A549 (cell line): ENCODE data around the gene TSR3. TPM values are rescaled to one million over a fixed set of nuclear protein-coding genes. Genes with fewer than 3 reads are reported as not detected.

ENCODE experiments used
- ATAC-seq, 2 experiments: fragments of 200-7000 bp in 1 of 2; fragments of >200 bp in 1 of 2; cut with Nextera tagmentation in 1 of 2; cut with Tn5 transposase in 1 of 2; 3 replicates each; pipeline versions ENCODE4 v1.8.0 to v1.9.1; 2018 to 2020; ENCODE audit warnings: mild to moderate bottlenecking in 1 of 2, moderate library complexity in 1 of 2
- CTCF ChIA-PET: fragments of 300-600 bp; sonication (Branson Sonifier 250); formaldehyde crosslinking; extraction: SDS; loops from one replicate; lab custom pipeline; 2021; ENCODE audit warnings: antibody characterized with exemption, inconsistent platforms; lab: Yijun Ruan, JAX
- POLR2A ChIA-PET: fragments of 350-600 bp; formaldehyde crosslinking; extraction: SDS; loops from one replicate; lab custom pipeline; 2021; ENCODE audit warnings: antibody characterized with exemption, inconsistent platforms; lab: Yijun Ruan, JAX
- DNase-seq, 2 experiments: peaks; one replicate each; pipeline versions ENCODE4 v3.0.0 to v3.0.0-alpha.2; 2011 to 2016; ENCODE audit warnings: low read depth in 1 of 2, low spot score in 1 of 2
- FAIRE-seq: peaks from 2 replicates; lab custom pipeline; 2011; peaks lifted over from hg19 to GRCh38; lab: Jason Lieb, UNC
- H3K27ac ChIP-seq, 2 experiments: fragments of >200 bp; sonication (Bioruptor Twin); formaldehyde crosslinking; 3 replicates each; pipeline ENCODE4 v1.5.1; 2016 to 2017
- H3K4me1 ChIP-seq: fragments of >200 bp; sonication (Bioruptor Twin); formaldehyde crosslinking; 3 replicates; pipeline ENCODE4 v1.6.1; 2016
- H3K4me2 ChIP-seq: fragments of >200 bp; sonication (Bioruptor Twin); formaldehyde crosslinking; 3 replicates; pipeline ENCODE4 v1.6.1; 2016
- H3K4me3 ChIP-seq: fragments of >200 bp; sonication (Bioruptor Twin); formaldehyde crosslinking; 3 replicates; pipeline ENCODE4 v1.5.1; 2016
- H3K9me3 ChIP-seq: fragments of >200 bp; sonication (Bioruptor Twin); formaldehyde crosslinking; 3 replicates; pipeline ENCODE4 v1.6.1; 2016
- CTCF ChIP-seq: fragments of >200 bp; sonication (Bioruptor Twin); formaldehyde crosslinking; IDR thresholded peaks from 3 replicates; pipeline ENCODE4 v1.5.1; 2016
- EHMT2 ChIP-seq: fragments of 200-600 bp; sonication (generic); IDR thresholded peaks from 2 replicates; pipeline ENCODE4 v1.6.1; 2016; ENCODE audit warnings: antibody characterized with exemption, low read depth, mild to moderate bottlenecking, moderate library complexity
- EP300 ChIP-seq, 2 experiments: fragments of >200 bp; sonication (Bioruptor Twin); formaldehyde crosslinking; IDR thresholded peaks; 2 replicates in 1 of 2; 3 replicates in 1 of 2; pipeline ENCODE4 v1.6.1; 2016 to 2017
- FOSB ChIP-seq: fragments of 250-450 bp; sonication (Bioruptor Pico); IDR thresholded peaks from 2 replicates; pipeline ENCODE4 v1.5.0; 2020; ENCODE audit warnings: mild to moderate bottlenecking, moderate library complexity
- FOSL2 ChIP-seq, 2 experiments: fragments of 450-650 bp in 1 of 2; fragments of >200 bp in 1 of 2; sonication (Bioruptor Twin) in 1 of 2; formaldehyde crosslinking; IDR thresholded peaks; 2 replicates each; pipeline versions ENCODE4 v1.5.0 to v1.6.1; 2016 to 2020; ENCODE audit warnings: mild to moderate bottlenecking in 1 of 2, moderate library complexity in 1 of 2
- HDAC2 ChIP-seq: fragments of 200-600 bp; sonication (generic); IDR thresholded peaks from 2 replicates; pipeline ENCODE4 v1.6.1; 2016
- HEYL ChIP-seq: fragments of 250-450 bp; sonication (Bioruptor Pico); IDR thresholded peaks from 2 replicates; pipeline ENCODE4 v1.8.0; 2021; ENCODE audit warnings: mild to moderate bottlenecking, moderate library complexity
- HOXB5 ChIP-seq: fragments of 250-450 bp; sonication (Bioruptor Pico); IDR thresholded peaks from 2 replicates; pipeline ENCODE4 v1.5.0; 2020; ENCODE audit warnings: mild to moderate bottlenecking, moderate library complexity
- JUNB ChIP-seq: fragments of >200 bp; sonication (Bioruptor Twin); formaldehyde crosslinking; IDR thresholded peaks from 2 replicates; pipeline ENCODE4 v1.6.1; 2016
- KDM5A ChIP-seq: fragments of 200-600 bp; sonication (generic); IDR thresholded peaks from 2 replicates; pipeline ENCODE4 v1.6.1; 2016; ENCODE audit warnings: antibody characterized with exemption, mild to moderate bottlenecking
- MAZ ChIP-seq: fragments of 150-350 bp; IDR thresholded peaks from 2 replicates; pipeline ENCODE4 v1.6.1; 2014; ENCODE audit warnings: antibody characterized with exemption, low read depth, low read length, borderline replicate concordance
- NFE2L2 ChIP-seq: fragments of 150-350 bp; conservative IDR thresholded peaks from 2 replicates; pipeline ENCODE4 v1.6.1; 2014; ENCODE audit warnings: low read length
- NPAS2 ChIP-seq: fragments of 250-450 bp; sonication (Bioruptor Pico); IDR thresholded peaks from 2 replicates; pipeline ENCODE4 v1.8.0; 2022; ENCODE audit warnings: mild to moderate bottlenecking, moderate library complexity, borderline replicate concordance
- POLR2AphosphoS2 ChIP-seq: conservative IDR thresholded peaks from 2 replicates; pipeline ENCODE4 v1.6.1; 2012; ENCODE audit warnings: low read length, improper control_type of control experiment, inconsistent platforms
- RAD21 ChIP-seq, 2 experiments: fragments of >200 bp in 1 of 2; sonication (Bioruptor Twin) in 1 of 2; formaldehyde crosslinking in 1 of 2; IDR thresholded peaks in 1 of 2; conservative IDR thresholded peaks in 1 of 2; 2 replicates in 1 of 2; 3 replicates in 1 of 2; pipeline ENCODE4 v1.6.1; 2012 to 2018; ENCODE audit warnings: inconsistent platforms in 1 of 2
- RNF2 ChIP-seq: fragments of 200-600 bp; sonication (generic); IDR thresholded peaks from 2 replicates; pipeline ENCODE4 v1.6.1; 2016; ENCODE audit warnings: low read depth, mild to moderate bottlenecking, antibody characterized with exemption, moderate library complexity, borderline replicate concordance
- SMC3 ChIP-seq: fragments of >200 bp; sonication (Bioruptor Twin); formaldehyde crosslinking; IDR thresholded peaks from 3 replicates; pipeline ENCODE4 v1.6.1; 2018; ENCODE audit warnings: inconsistent platforms
- TFCP2L1 ChIP-seq: fragments of 250-450 bp; sonication (Bioruptor Pico); IDR thresholded peaks from 2 replicates; pipeline ENCODE4 v1.5.0; 2021; ENCODE audit warnings: mild to moderate bottlenecking
- WGBS: methylation state at CpG from one replicate; pipeline ENCODE4 v1.1.6; 2017; ENCODE audit errors: missing lambda C conversion rate; 5-methylcytosine and 5-hydroxymethylcytosine counted together
- polyA plus RNA-seq, 4 experiments: library from polyadenylated mRNA; depleted of rRNA in 3 of 4; stranded (reverse); fragments of >200 nt; fragmentation: RNase III in 1 of 4; extraction: RNeasy Plus Mini Kit Qiagen cat#74134 plus additional on column Dnase treatment in 1 of 4; gene quantifications; 2 replicates in 3 of 4; 3 replicates in 1 of 4; pipeline ENCODE4 v1.2.3, GENCODE V29; 2011 to 2017
- TF ChIP-seq, protein P1 (sequence below): fragments of 250-450 bp; sonication (Bioruptor Pico); IDR thresholded peaks from 2 replicates; pipeline ENCODE4 v1.5.0; 2021; ENCODE audit warnings: mild to moderate bottlenecking, moderate library complexity, borderline replicate concordance
- TF ChIP-seq, protein P2 (sequence below): fragments of 200-600 bp; sonication (generic); IDR thresholded peaks from 2 replicates; pipeline ENCODE4 v1.6.1; 2016; ENCODE audit warnings: antibody characterized with exemption, mild to moderate bottlenecking, moderate library complexity
- TF ChIP-seq, protein P3 (sequence below): IDR thresholded peaks from 2 replicates; pipeline ENCODE4 v1.6.1; 2012
- TF ChIP-seq, protein P4 (sequence below): fragments of 250-450 bp; sonication (Bioruptor Pico); IDR thresholded peaks from 2 replicates; pipeline ENCODE4 v1.5.0; 2020; ENCODE audit warnings: low read depth, mild to moderate bottlenecking, moderate library complexity

Gene TSR3
- polyA plus RNA-seq, 2 of the 4 experiments (the other 2 are of a cell fraction) = 32.6 to 52.3 TPM

GRCh38 chr16:1357906-1358566 lies 6.4 kb upstream of the TSR3 start:
- peak; percentile 52 to 57 for ATAC-seq
- Histone ChIP-seq H3K4me2 (peak overlapping the region; percentile 45), H3K4me3 (no peak overlapping the region), H3K27ac (peak overlapping the region; percentile 31 to 64; a peak in 3 of 6 replicates), H3K4me1 (peaks cover 25% of the 10 kb centered on the region), H3K9me3 (no peaks in the 10 kb centered on the region)
- no peak for FAIRE-seq
- no peak for TF ChIP-seq FOSL2 (IDR thresholded peaks at IDR 0.05)
- peak; percentile 56; the same call in 1 of the 2 replicates for TF ChIP-seq FOSL2 (CRISPR knock-in tag; IDR thresholded peaks at IDR 0.05)
- no peak for TF ChIP-seq JUNB
- no peak for TF ChIP-seq FOSB
- TF ChIP-seq EHMT2 = no peak
- TF ChIP-seq NPAS2 (CRISPR knock-in tag) = no peak
- no peak for TF ChIP-seq MAZ
- ChIA-PET POLR2A (no interaction called here), CTCF (interaction anchor here (1.2 to 9.1 kb wide), 3 partner anchors 10 to 22 kb away, joined by 3 to 127 read pairs (median 5); no protein-coding TSS in a partner anchor)
- peak in 1 of 2 experiments; percentile 44 for DNase-seq
- WGBS = 43% methylated on average over 18 of the region's 19 CpGs

DNA sequence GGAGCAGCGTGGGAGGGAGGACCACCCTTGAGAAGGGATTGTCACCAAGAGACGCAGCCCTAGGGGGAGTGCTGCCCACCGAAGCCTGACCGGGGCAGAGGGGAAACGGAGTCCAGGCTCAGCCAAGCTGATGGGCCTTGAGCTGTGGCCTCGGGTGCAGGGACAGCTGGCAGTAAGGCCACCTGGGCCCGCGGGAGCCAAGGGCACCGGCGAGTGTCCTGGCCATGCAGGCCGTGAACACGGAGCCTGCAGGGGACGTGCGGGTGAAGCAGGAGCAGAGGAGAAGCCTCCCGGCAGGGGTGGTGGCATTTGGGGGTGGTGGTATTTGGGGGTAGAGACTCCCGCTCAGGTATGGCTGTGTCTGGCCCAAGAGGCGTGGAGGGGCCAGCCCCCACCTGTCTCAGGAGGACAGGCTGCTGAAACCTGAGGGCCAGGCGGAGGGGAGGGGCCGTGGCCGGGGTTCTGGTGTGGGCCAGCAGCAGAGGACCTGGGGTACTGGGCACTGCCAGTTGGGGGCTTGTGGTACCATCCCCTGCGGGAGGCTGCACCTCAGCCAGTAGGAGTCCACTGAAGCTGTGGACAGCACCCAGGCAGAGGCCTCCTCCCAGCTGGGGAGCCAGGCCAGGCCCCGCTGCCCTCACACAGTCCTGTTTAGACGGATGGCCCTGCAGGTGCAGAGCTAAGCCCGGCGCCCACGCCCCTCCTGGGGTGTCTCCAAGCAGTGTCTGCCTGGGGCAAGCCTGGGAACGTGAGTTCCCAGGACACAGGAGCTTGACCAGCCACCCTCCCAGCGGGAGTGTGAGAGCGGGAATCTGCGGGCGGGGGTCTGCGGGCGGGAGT lies 4.6 kb upstream of the TSR3 start:
- ChIA-PET CTCF (interaction anchor here (0.6 to 2.1 kb wide), 7 partner anchors 7 to 56 kb away, joined by 3 to 5 read pairs (median 4); no protein-coding TSS in a partner anchor), POLR2A (no interaction called here)
- H3K4me1 ChIP-seq = peaks cover 25% of the 10 kb centered on the region
- H3K4me2 ChIP-seq = no peak overlapping the region
- no peak overlapping the region for H3K4me3 ChIP-seq
- TF ChIP-seq, protein P1, sequence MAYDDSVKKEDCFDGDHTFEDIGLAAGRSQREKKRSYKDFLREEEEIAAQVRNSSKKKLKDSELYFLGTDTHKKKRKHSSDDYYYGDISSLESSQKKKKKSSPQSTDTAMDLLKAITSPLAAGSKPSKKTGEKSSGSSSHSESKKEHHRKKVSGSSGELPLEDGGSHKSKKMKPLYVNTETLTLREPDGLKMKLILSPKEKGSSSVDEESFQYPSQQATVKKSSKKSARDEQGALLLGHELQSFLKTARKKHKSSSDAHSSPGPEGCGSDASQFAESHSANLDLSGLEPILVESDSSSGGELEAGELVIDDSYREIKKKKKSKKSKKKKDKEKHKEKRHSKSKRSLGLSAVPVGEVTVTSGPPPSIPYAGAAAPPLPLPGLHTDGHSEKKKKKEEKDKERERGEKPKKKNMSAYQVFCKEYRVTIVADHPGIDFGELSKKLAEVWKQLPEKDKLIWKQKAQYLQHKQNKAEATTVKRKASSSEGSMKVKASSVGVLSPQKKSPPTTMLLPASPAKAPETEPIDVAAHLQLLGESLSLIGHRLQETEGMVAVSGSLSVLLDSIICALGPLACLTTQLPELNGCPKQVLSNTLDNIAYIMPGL (CRISPR knock-in tag) = no peak
- TF ChIP-seq HEYL (CRISPR knock-in tag) (no peak), TFCP2L1 (no peak), FOSL2 (IDR thresholded peaks at IDR 0.05) (no peak), FOSL2 (CRISPR knock-in tag; IDR thresholded peaks at IDR 0.05) (no peak), RAD21 (conservative IDR thresholded peaks at IDR 0.05 in 1 of 2, IDR thresholded peaks at IDR 0.05 in 1 of 2) (no peak), EP300 (IDR thresholded peaks at IDR 0.05) (no peak), EHMT2 (no peak), KDM5A (no peak), CTCF (no peak), RNF2 (no peak), HDAC2 (no peak), SMC3 (no peak), POLR2AphosphoS2 (no peak), NFE2L2 (no peak), HOXB5 (CRISPR knock-in tag) (no peak)
- TF ChIP-seq, protein P2, sequence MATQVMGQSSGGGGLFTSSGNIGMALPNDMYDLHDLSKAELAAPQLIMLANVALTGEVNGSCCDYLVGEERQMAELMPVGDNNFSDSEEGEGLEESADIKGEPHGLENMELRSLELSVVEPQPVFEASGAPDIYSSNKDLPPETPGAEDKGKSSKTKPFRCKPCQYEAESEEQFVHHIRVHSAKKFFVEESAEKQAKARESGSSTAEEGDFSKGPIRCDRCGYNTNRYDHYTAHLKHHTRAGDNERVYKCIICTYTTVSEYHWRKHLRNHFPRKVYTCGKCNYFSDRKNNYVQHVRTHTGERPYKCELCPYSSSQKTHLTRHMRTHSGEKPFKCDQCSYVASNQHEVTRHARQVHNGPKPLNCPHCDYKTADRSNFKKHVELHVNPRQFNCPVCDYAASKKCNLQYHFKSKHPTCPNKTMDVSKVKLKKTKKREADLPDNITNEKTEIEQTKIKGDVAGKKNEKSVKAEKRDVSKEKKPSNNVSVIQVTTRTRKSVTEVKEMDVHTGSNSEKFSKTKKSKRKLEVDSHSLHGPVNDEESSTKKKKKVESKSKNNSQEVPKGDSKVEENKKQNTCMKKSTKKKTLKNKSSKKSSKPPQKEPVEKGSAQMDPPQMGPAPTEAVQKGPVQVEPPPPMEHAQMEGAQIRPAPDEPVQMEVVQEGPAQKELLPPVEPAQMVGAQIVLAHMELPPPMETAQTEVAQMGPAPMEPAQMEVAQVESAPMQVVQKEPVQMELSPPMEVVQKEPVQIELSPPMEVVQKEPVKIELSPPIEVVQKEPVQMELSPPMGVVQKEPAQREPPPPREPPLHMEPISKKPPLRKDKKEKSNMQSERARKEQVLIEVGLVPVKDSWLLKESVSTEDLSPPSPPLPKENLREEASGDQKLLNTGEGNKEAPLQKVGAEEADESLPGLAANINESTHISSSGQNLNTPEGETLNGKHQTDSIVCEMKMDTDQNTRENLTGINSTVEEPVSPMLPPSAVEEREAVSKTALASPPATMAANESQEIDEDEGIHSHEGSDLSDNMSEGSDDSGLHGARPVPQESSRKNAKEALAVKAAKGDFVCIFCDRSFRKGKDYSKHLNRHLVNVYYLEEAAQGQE = no peak
- TF ChIP-seq, protein P3, sequence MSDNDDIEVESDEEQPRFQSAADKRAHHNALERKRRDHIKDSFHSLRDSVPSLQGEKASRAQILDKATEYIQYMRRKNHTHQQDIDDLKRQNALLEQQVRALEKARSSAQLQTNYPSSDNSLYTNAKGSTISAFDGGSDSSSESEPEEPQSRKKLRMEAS = no peak
- TF ChIP-seq, protein P4, sequence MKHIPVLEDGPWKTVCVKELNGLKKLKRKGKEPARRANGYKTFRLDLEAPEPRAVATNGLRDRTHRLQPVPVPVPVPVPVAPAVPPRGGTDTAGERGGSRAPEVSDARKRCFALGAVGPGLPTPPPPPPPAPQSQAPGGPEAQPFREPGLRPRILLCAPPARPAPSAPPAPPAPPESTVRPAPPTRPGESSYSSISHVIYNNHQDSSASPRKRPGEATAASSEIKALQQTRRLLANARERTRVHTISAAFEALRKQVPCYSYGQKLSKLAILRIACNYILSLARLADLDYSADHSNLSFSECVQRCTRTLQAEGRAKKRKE (CRISPR knock-in tag) = no peak
- H3K27ac ChIP-seq = no peak overlapping the region
- ATAC-seq (peak; percentile 20 to 39; a peak in 3 of 6 replicates), DNase-seq (no peak), FAIRE-seq (no peak)
- 89% methylated on average over 20 of the region's 33 CpGs for WGBS
- no peaks in the 10 kb centered on the region for H3K9me3 ChIP-seq
